GM11168 (cell line): ENCODE measurements around the gene STK26.

ENCODE experiments used
- in situ Hi-C: fragments of 300-500 bp; cut with MboI; formaldehyde crosslinking; loops from one replicate; pipeline ENCODE4 v1.12.0; 2022; ENCODE audit warnings: low sequenced_read_pairs; ENCODE audit not compliant: unreplicated experiment

STK26 gene

GRCh38 chrX:132090403-132091159 lies 67.5 kb downstream of the STK26 start:
- in situ Hi-C loops: loop anchor here (25.0 kb wide), 2 partner anchors 122 to 522 kb away; partner anchors contain the start of gene RAP2C

GRCh38 chrX:132092439-132093065 lies 69.5 kb downstream of the STK26 start:
- in situ Hi-C loops: loop anchor here (25.0 kb wide), 2 partner anchors 120 to 520 kb away; partner anchors contain the start of gene RAP2C

- in situ Hi-C loops: loop anchor here (25.0 kb wide), 2 partner anchors 119 to 519 kb away; partner anchors contain the start of gene RAP2C
Measured at GRCh38 chrX:132093239-132093860, 70.2 kb downstream of the STK26 start.

GRCh38 chrX:132094164-132094563 lies 71.1 kb downstream of the STK26 start:
- in situ Hi-C loops: loop anchor here (25.0 kb wide), 2 partner anchors 118 to 518 kb away; partner anchors contain the start of gene RAP2C

GRCh38 chrX:132098704-132099103 lies 75.6 kb downstream of the STK26 start:
- in situ Hi-C loops: loop anchor here (25.0 kb wide), 2 partner anchors 114 to 514 kb away; partner anchors contain the start of gene RAP2C

GRCh38 chrX:132101206-132101605 lies 78.1 kb downstream of the STK26 start:
- in situ Hi-C loops: no loop called here

- in situ Hi-C loops: no loop called here
Measured at GRCh38 chrX:132101799-132102198, 78.7 kb downstream of the STK26 start.

- in situ Hi-C loops: no loop called here
Measured at GRCh38 chrX:132107291-132107690, 84.2 kb downstream of the STK26 start.

GRCh38 chrX:132114607-132115006 lies 91.5 kb downstream of the STK26 start:
- in situ Hi-C loops: no loop called here

- in situ Hi-C loops: no loop called here
Measured at GRCh38 chrX:132115792-132116191, 92.7 kb downstream of the STK26 start.

- in situ Hi-C loops: no loop called here
Measured at GRCh38 chrX:132118358-132118757, 95.3 kb downstream of the STK26 start.

GRCh38 chrX:132119283-132119682 lies 96.2 kb downstream of the STK26 start:
- in situ Hi-C loops: no loop called here

- in situ Hi-C loops: no loop called here
Measured at GRCh38 chrX:132119821-132120515, 96.9 kb downstream of the STK26 start.

- in situ Hi-C loops: no loop called here
Measured at GRCh38 chrX:132120913-132121312, 97.8 kb downstream of the STK26 start.
